Upper lobe of right lung (tissue), 1 donor: ENCODE measurements around the gene KIF6. TPM values are rescaled to one million over a fixed set of nuclear protein-coding genes. Genes with fewer than 3 reads are reported as not detected.

Source experiments
- ATAC-seq: fragments of 200-7000 bp; cut with Tn5 transposase; one replicate; pipeline ENCODE4 v1.9.1; 2020; ENCODE audit warnings: mild to moderate bottlenecking, moderate library complexity
- DNase-seq: peaks from one replicate; pipeline ENCODE4 v3.0.0-alpha.2; 2020
- H3K27ac ChIP-seq: fragments of 200-600 bp; one replicate; pipeline ENCODE4 v1.8.0; 2022
- H3K27me3 ChIP-seq: fragments of 200-600 bp; one replicate; pipeline ENCODE4 v1.8.0; 2022; ENCODE audit warnings: mild to moderate bottlenecking
- H3K36me3 ChIP-seq: fragments of 200-600 bp; one replicate; pipeline ENCODE4 v1.8.0; 2022
- H3K4me1 ChIP-seq: fragments of 200-600 bp; one replicate; pipeline ENCODE4 v1.8.0; 2022
- H3K4me3 ChIP-seq: fragments of 200-600 bp; one replicate; pipeline ENCODE4 v1.8.0; 2022; ENCODE audit warnings: mild to moderate bottlenecking
- H3K9me3 ChIP-seq: fragments of 200-600 bp; one replicate; pipeline ENCODE4 v1.8.0; 2022
- intact Hi-C: fragments of 100-400 bp; cut with DNase I; formaldehyde crosslinking; loops from one replicate; pipeline ENCODE4 v1.11.0; 2022
- total RNA-seq: library from RNA; stranded (reverse); fragmentation: NEBNext Ultra II Directional; extraction: Animal tissue kit (Norgen Biotek cat#: 25700); gene quantifications from one replicate; pipeline ENCODE4 v1.2.1, GENCODE V29; 2021
- TF ChIP-seq, protein P1 (sequence below): fragments of 200-600 bp; IDR thresholded peaks from one replicate; pipeline ENCODE4 v1.8.0; 2022; ENCODE audit warnings: antibody characterized with exemption
- donor health status: DM: no; HTN: yes; CAD: no; lungs with severe emphysema.

KIF6 gene
- total RNA-seq, 1 donor from 2014 or later: 0.49 TPM

DNA sequence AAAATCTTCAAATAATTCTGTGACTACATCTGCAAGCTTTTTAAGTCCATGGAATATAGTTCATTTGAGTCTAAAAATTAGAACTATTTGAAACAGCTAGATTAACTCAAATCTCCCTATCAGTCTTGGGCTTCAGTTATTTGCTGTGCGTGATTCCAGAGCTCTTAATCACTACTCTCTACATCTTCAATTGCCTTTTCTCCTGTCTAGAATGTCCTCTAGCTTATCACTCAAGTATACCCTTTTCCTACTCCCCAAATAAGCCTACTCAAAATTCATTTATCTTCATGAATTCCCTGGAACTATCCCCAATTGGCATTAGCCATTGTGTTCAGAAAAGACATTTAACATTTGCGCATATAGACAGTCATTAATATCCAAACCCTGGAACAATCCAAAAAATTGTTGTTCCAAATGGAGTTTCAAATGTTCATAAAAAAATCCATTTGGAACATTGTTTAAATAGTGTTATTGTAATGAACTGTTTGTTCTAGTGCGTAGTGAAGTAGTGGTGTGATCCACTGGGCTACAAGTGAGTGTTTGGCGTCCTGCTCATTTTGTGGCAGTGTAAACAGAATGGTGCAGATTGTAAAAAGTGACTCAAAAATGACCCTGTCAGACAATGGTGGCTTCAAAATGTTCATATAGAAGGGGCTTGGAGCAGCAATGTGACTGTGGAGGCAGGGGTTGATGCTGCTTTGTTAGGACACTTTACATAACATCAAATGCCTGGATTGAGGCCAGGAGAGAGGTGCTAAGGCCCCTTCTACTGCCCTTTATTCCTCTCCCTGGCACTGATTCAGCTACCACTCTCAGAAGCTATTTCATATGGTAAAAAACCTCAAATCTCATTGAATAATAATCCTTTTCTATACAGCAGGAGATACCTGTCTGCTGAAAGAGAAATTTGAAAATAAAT is 122.3 kb downstream of the KIF6 start:
- no peaks in the 10 kb centered on the region for H3K27me3 ChIP-seq
- ATAC-seq (peak; percentile 93), DNase-seq (no peak)
- H3K36me3 ChIP-seq: no peaks in the 10 kb centered on the region
- no peak overlapping the region for H3K4me3 ChIP-seq
- H3K27ac ChIP-seq: peak overlapping the region; percentile 44
- TF ChIP-seq, protein P1, sequence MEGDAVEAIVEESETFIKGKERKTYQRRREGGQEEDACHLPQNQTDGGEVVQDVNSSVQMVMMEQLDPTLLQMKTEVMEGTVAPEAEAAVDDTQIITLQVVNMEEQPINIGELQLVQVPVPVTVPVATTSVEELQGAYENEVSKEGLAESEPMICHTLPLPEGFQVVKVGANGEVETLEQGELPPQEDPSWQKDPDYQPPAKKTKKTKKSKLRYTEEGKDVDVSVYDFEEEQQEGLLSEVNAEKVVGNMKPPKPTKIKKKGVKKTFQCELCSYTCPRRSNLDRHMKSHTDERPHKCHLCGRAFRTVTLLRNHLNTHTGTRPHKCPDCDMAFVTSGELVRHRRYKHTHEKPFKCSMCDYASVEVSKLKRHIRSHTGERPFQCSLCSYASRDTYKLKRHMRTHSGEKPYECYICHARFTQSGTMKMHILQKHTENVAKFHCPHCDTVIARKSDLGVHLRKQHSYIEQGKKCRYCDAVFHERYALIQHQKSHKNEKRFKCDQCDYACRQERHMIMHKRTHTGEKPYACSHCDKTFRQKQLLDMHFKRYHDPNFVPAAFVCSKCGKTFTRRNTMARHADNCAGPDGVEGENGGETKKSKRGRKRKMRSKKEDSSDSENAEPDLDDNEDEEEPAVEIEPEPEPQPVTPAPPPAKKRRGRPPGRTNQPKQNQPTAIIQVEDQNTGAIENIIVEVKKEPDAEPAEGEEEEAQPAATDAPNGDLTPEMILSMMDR: no peak
- H3K9me3 ChIP-seq: no peaks in the 10 kb centered on the region
- peaks cover 8% of the 10 kb centered on the region for H3K4me1 ChIP-seq
- intact Hi-C loops: no loop called here

DNA sequence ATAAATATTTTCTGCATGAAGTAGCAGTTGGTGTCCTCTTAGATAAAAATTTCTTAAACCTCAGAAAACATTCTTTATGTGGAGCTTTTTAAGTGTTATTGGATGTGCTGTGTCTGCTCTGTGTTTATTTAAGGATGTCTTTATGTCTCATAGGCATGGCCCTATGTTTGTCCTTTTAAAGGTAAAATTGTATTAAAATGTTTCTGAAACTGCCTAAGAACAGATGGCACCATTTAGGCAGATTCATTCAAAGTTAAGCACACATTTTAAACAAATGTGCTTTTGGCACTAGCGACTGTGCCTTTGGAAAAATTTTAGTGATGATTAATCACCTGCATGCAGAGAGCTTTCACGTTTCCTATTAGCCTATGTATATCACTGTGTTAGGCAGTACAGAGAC is 125.2 kb downstream of the KIF6 start:
- intact Hi-C loops: no loop called here
- peaks cover 8% of the 10 kb centered on the region for H3K4me1 ChIP-seq
- no peaks in the 10 kb centered on the region for H3K36me3 ChIP-seq
- H3K27ac ChIP-seq: no peak overlapping the region
- H3K4me3 ChIP-seq: no peak overlapping the region
- TF ChIP-seq, protein P1: no peak
- ATAC-seq (no peak), DNase-seq (no peak)
- H3K9me3 ChIP-seq: no peaks in the 10 kb centered on the region
- no peaks in the 10 kb centered on the region for H3K27me3 ChIP-seq

DNA sequence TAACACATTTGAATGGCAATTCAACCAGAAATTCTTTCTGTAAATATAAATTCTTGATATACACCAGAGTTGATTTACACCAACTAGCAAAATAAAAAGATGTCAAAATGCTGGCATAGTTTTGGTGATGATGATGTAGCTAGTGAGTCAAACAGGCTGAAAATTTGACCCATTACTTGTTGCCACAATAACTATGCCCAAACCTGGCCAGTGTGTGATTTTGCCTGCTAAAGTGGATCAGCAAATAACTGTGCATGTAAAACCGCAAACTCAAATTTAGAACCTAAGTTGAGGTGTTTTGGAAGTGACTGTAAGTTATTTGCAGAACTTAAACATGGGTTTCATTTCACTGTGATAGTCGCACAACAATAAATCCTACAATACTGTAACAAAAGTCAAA is 125.9 kb downstream of the KIF6 start:
- intact Hi-C loops: no loop called here
- H3K4me1 ChIP-seq: peaks cover 8% of the 10 kb centered on the region
- H3K27me3 ChIP-seq: no peaks in the 10 kb centered on the region
- no peak overlapping the region for H3K4me3 ChIP-seq
- no peak for DNase-seq
- no peaks in the 10 kb centered on the region for H3K36me3 ChIP-seq
- ATAC-seq: no peak
- TF ChIP-seq, protein P1: no peak
- H3K27ac ChIP-seq: no peak overlapping the region
- no peaks in the 10 kb centered on the region for H3K9me3 ChIP-seq

DNA sequence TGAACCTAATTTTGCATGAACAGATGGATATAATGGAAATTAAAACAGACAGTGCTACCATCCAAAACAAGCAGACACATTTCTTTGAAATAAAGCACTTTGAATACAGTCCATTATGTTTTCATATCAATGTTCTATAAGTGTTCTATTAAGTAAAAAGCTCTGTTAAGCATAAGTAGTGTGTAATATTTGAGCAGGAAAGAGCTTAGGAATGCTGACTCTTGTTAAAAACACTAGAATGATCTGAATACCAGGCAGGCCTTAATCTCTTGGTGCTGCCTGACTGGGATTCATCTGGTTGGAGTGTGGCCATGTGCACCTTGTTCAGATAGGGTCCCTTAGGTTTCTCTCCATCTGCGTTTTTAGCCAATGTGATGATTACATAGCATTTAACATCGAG is 130.9 kb downstream of the KIF6 start:
- TF ChIP-seq, protein P1: no peak

DNA sequence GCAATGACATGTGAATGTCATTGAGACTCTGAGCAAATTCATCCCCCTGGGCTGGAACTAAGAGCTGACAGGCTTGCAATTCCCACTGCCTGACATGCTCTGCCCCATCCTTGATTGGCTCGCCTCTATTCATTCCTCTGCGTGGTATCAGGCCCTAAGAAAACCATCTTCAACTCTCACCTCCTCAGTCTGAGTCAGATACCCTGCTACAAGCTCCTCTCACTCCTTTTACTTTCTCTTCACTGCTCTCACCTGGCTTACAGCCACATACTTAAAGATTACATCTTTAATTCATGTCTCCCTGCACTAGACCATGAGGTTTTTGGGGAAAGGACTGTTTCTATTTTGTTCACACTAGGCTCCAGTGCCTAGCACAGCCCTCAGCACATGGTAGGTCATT is 131.6 kb downstream of the KIF6 start:
- TF ChIP-seq, protein P1: no peak
- H3K36me3 ChIP-seq: no peaks in the 10 kb centered on the region
- no peaks in the 10 kb centered on the region for H3K27me3 ChIP-seq
- DNase-seq: no peak
- no peak overlapping the region for H3K27ac ChIP-seq
- H3K4me3 ChIP-seq: no peak overlapping the region
- ATAC-seq: no peak
- intact Hi-C loops: no loop called here
- H3K4me1 ChIP-seq: no peaks in the 10 kb centered on the region
- H3K9me3 ChIP-seq: no peaks in the 10 kb centered on the region

More for the DNA sequence above, 130.9 kb downstream of the KIF6 start:
- no peaks in the 10 kb centered on the region for H3K4me1 ChIP-seq
- no peaks in the 10 kb centered on the region for H3K27me3 ChIP-seq
- no peak overlapping the region for H3K27ac ChIP-seq
- no peaks in the 10 kb centered on the region for H3K36me3 ChIP-seq
- intact Hi-C loops: no loop called here
- no peak for ATAC-seq
- H3K4me3 ChIP-seq: no peak overlapping the region
- H3K9me3 ChIP-seq: no peaks in the 10 kb centered on the region
- DNase-seq: no peak
